PC-3 (cell line): ENCODE results near the gene CCDC91. TPM values are rescaled to one million over a fixed set of nuclear protein-coding genes. Genes with fewer than 3 reads are reported as not detected.

Experiments
- ATAC-seq: fragments of 200-7000 bp; cut with Tn5 transposase; 2 replicates; pipeline ENCODE4 v1.9.1; 2020; ENCODE audit warnings: mild to moderate bottlenecking, moderate library complexity
- BruUV-seq: library from RNA; stranded (reverse); fragments of 400-500 nt; replicated peaks from 2 replicates; lab custom pipeline; 2021; lab: Mats Ljungman, UMichigan
- CTCF ChIA-PET: fragments of 300-600 bp; sonication (Branson Sonifier 250); formaldehyde crosslinking; loops from one replicate; lab custom pipeline; 2022; ENCODE audit warnings: antibody characterized with exemption; lab: Charles Lee
- POLR2A ChIA-PET: fragments of 300-600 bp; sonication (Branson Sonifier 250); formaldehyde crosslinking; loops from one replicate; lab custom pipeline; 2022; ENCODE audit warnings: antibody characterized with exemption; ENCODE audit not compliant: unreplicated experiment; lab: Charles Lee
- DNase-seq: peaks from one replicate; pipeline ENCODE4 v3.0.0-alpha.2; 2015
- H2AFZ ChIP-seq: fragments of 300-600 bp; sonication (generic); 2 replicates; pipeline ENCODE4 v1.6.0; 2016; ENCODE audit warnings: antibody characterized with exemption, low read length
- H3F3A ChIP-seq: fragments of 300-600 bp; sonication (generic); one replicate; pipeline ENCODE4 v1.6.0; 2017; ENCODE audit warnings: antibody characterized with exemption, low read length, control low read depth, mild to moderate bottlenecking; ENCODE audit not compliant: unreplicated experiment
- H3K27ac ChIP-seq: fragments of 300-600 bp; sonication (generic); 2 replicates; pipeline ENCODE4 v1.5.1; 2016; ENCODE audit warnings: mild to moderate bottlenecking, low read length
- H3K27me3 ChIP-seq: fragments of 300-600 bp; sonication (generic); 2 replicates; pipeline ENCODE4 v1.6.1; 2016; ENCODE audit warnings: low read length, mixed read lengths
- H3K36me3 ChIP-seq: fragments of 300-600 bp; sonication (generic); 2 replicates; pipeline ENCODE4 v1.6.1; 2016; ENCODE audit warnings: low read depth, mixed run types, low read length, mixed read lengths
- H3K4me1 ChIP-seq: fragments of 300-600 bp; sonication (generic); 2 replicates; pipeline ENCODE4 v1.5.1; 2016; ENCODE audit warnings: low read length; ENCODE audit not compliant: insufficient read depth
- H3K4me2 ChIP-seq: fragments of 300-600 bp; sonication (generic); 2 replicates; pipeline ENCODE4 v1.6.0; 2016; ENCODE audit warnings: low read length
- H3K4me3 ChIP-seq: fragments of 300-600 bp; sonication (generic); 2 replicates; pipeline ENCODE4 v1.5.1; 2016; ENCODE audit warnings: mild to moderate bottlenecking, low read length, mixed read lengths
- H3K79me2 ChIP-seq: fragments of 300-600 bp; sonication (generic); 2 replicates; pipeline ENCODE4 v1.6.1; 2017; ENCODE audit warnings: low read length, mixed read lengths
- H3K9ac ChIP-seq: fragments of 300-600 bp; sonication (generic); 2 replicates; pipeline ENCODE4 v1.6.0; 2016; ENCODE audit warnings: mild to moderate bottlenecking, low read length
- H3K9me2 ChIP-seq: fragments of 300-600 bp; sonication (generic); replicated peaks from 2 replicates; pipeline ENCODE4 v1.6.1; 2016; ENCODE audit warnings: mixed run types, low read length, mixed read lengths
- H3K9me3 ChIP-seq: fragments of 300-600 bp; sonication (generic); 2 replicates; pipeline ENCODE4 v1.6.1; 2016; ENCODE audit warnings: low read length, mixed read lengths
- H4K20me1 ChIP-seq: fragments of 300-600 bp; sonication (generic); 2 replicates; pipeline ENCODE4 v1.6.1; 2016; ENCODE audit warnings: low read length, mixed read lengths
- CTCF ChIP-seq: fragments of 300-600 bp; sonication (generic); conservative IDR thresholded peaks from 2 replicates; pipeline ENCODE4 v1.5.1; 2017; ENCODE audit warnings: antibody characterized with exemption, low read depth, mild to moderate bottlenecking, low read length
- EZH2 ChIP-seq: fragments of 300-600 bp; sonication (generic); IDR thresholded peaks from one replicate; pipeline ENCODE4 v1.6.1; 2017; ENCODE audit warnings: antibody characterized with exemption, mild to moderate bottlenecking, low read length; ENCODE audit not compliant: unreplicated experiment
- EZH2phosphoT487 ChIP-seq: fragments of 300-600 bp; sonication (generic); IDR thresholded peaks from 2 replicates; pipeline ENCODE4 v1.6.1; 2018; ENCODE audit warnings: mild to moderate bottlenecking, antibody characterized with exemption, low read length, borderline replicate concordance
- intact Hi-C: fragments of 100-400 bp; cut with micrococcal nuclease; formaldehyde crosslinking; loops from 2 replicates; pipeline ENCODE4 v1.9.0; 2023
- total RNA-seq: library from RNA; depleted of rRNA; stranded (reverse); fragments of >200 nt; gene quantifications from 2 replicates; pipeline ENCODE4 v1.2.3, GENCODE V29; 2014

The CCDC91 gene
- total RNA-seq, 1 experiment from 2014 or later: 15.7 TPM

- ChIA-PET POLR2A (no interaction called here), CTCF (no interaction called here)
- Histone ChIP-seq H4K20me1 (no peaks in the 10 kb centered on the region), H3K9me2 (no peaks in the 10 kb centered on the region), H3K9me3 (no peaks in the 10 kb centered on the region), H3K9ac (no peak overlapping the region), H3K4me2 (no peak overlapping the region), H3F3A (no peaks in the 10 kb centered on the region), H3K4me1 (peaks cover 7% of the 10 kb centered on the region), H3K27me3 (no peaks in the 10 kb centered on the region), H3K27ac (no peak overlapping the region), H2AFZ (no peak overlapping the region), H3K79me2 (peaks cover 11% of the 10 kb centered on the region; the same call in 1 of the 2 replicates), H3K36me3 (0 out of 2 replicates have a peak, but pooled peaks cover 2% of the 10 kb centered on the region), H3K4me3 (no peak overlapping the region)
- DNase-seq: peak; percentile 18
- TF ChIP-seq EZH2phosphoT487: no peak
- peak; percentile 22; the same call in 1 of the 2 replicates for TF ChIP-seq CTCF
- no TSS peak for BruUV-seq
- intact Hi-C loops: no loop called here
- peak; percentile 55 for ATAC-seq
These were observed 12.3 kb downstream of the CCDC91 start for GRCh38 chr12:28202374-28203130.

- no peaks in the 10 kb centered on the region for H3K4me1 ChIP-seq
- peaks cover 43% of the 10 kb centered on the region for H3K36me3 ChIP-seq
- no peaks in the 10 kb centered on the region for H3K79me2 ChIP-seq
- CTCF ChIA-PET: no interaction called here
- H3K9me2 ChIP-seq: no peaks in the 10 kb centered on the region
- POLR2A ChIA-PET: no interaction called here
- peak; percentile 43 for DNase-seq
- TF ChIP-seq EZH2: no peak
- TF ChIP-seq EZH2phosphoT487: no peak
- TF ChIP-seq CTCF: no peak
- H4K20me1 ChIP-seq: no peaks in the 10 kb centered on the region
- no peak overlapping the region for H3K27ac ChIP-seq
- no peaks in the 10 kb centered on the region for H3K27me3 ChIP-seq
- H3K4me3 ChIP-seq: no peak overlapping the region
- no peak overlapping the region for H3K9ac ChIP-seq
- no peak for ATAC-seq
- BruUV-seq: no TSS peak
- no peak overlapping the region for H3K4me2 ChIP-seq
- H3F3A ChIP-seq: no peaks in the 10 kb centered on the region
- H2AFZ ChIP-seq: no peak overlapping the region
- intact Hi-C loops: no loop called here
- peaks cover 32% of the 10 kb centered on the region for H3K9me3 ChIP-seq
These were observed 19.5 kb downstream of the CCDC91 start for GRCh38 chr12:28209782-28210181.

DNA sequence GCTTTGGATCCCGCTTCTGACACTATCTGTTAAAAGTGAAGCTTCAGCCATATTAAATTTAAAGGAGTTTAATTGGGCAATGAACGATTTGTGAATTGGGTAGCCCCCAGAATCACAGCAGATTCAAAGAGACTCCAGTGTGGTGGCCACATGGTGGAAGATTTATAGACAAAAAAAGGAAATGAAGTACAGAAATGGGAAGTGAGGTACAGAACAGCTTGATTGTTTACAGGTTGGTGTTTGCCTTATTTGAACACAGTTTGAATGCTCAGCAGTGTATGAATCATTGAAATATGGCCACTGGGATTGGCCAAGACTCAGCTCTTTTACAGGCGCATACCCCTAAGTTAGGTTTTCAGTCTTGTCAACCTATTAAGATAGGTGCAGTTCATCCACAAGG, 21.9 kb downstream of the CCDC91 start:
- CTCF ChIA-PET: no interaction called here
- no peak for DNase-seq

More for the DNA sequence above, 21.9 kb downstream of the CCDC91 start:
- Histone ChIP-seq H3K27me3 (no peaks in the 10 kb centered on the region), H4K20me1 (no peaks in the 10 kb centered on the region), H3K4me3 (no peak overlapping the region), H3K4me1 (no peaks in the 10 kb centered on the region), H3K79me2 (no peaks in the 10 kb centered on the region), H3K27ac (no peak overlapping the region), H3K36me3 (peaks cover 43% of the 10 kb centered on the region), H3K9ac (no peak overlapping the region), H3K9me2 (no peaks in the 10 kb centered on the region), H3K4me2 (no peak overlapping the region), H3K9me3 (peaks cover 32% of the 10 kb centered on the region), H2AFZ (no peak overlapping the region), H3F3A (no peaks in the 10 kb centered on the region)
- TF ChIP-seq EZH2 (no peak), CTCF (no peak), EZH2phosphoT487 (no peak)
- no peak for ATAC-seq
- BruUV-seq: no TSS peak
- POLR2A ChIA-PET: no interaction called here
- intact Hi-C loops: no loop called here
